Gastroesophageal sphincter (tissue), 3 donors: ENCODE measurements around the gene AFAP1.

Experiments used
- CTCF ChIP-seq, 4 experiments: fragments of 200-600 bp in 2 of 4; fragments of 450-650 bp in 2 of 4; sonication (generic) in 1 of 4; IDR thresholded peaks; one replicate each; pipeline ENCODE4 v1.5.1; 2017 to 2019; ENCODE audit warnings: antibody characterized with exemption in 4 of 4, mild to moderate bottlenecking in 2 of 4, moderate library complexity in 2 of 4
- POLR2AphosphoS5 ChIP-seq: sonication (generic); formaldehyde crosslinking; IDR thresholded peaks from one replicate; pipeline ENCODE4 v1.6.1; 2017; ENCODE audit warnings: antibody characterized with exemption

GRCh38 chr4:7770224-7771050 lies 169.2 kb downstream of the AFAP1 start:
- peak in 3 of 4 experiments; percentile 36 to 66 (median 45) for TF ChIP-seq CTCF (IDR thresholded peaks at IDR 0.05)
- no peak for TF ChIP-seq POLR2AphosphoS5
